ENCODE measurements around the gene SHISA6.

DNA sequence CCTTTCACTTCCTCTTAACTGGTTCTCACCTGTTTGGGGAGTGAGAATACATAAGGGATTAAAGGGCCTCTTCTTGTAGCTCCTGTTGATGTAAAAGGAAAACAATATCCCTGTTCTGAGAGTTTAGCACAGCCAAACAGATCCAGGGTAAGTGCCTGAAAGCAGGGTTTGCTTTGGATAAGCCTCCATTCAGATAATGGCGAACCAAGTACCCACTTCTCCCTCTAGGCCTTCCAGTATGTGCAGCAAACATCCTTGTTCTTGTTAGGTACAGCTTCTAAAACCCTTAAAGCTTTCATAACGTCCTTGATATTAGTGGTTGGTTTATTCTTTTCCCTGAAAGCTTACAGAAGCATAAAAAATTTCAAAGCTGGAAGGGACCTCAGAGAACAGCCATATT, 226.6 kb downstream of the SHISA6 start:
- TF ChIP-seq CTCF (IDR thresholded peaks at IDR 0.05; ENCODE audit: poor library complexity, severe bottlenecking) = no peak
- TF ChIP-seq EZH2 (IDR thresholded peaks at IDR 0.05; ENCODE audit: borderline replicate concordance, insufficient read depth, low read length, poor library complexity, severe bottlenecking) = no peak
- no peak for TF ChIP-seq POLR2AphosphoS5 (IDR thresholded peaks at IDR 0.05)
- TF ChIP-seq EP300 (conservative IDR thresholded peaks at IDR 0.05; ENCODE audit: poor library complexity, severe bottlenecking) = no peak
- no peak for TF ChIP-seq MXI1 (conservative IDR thresholded peaks at IDR 0.05; ENCODE audit: poor library complexity, severe bottlenecking)
